ENCODE measurements around the gene SEL1L3. TPM values are rescaled to one million over a fixed set of nuclear protein-coding genes. Genes with fewer than 3 reads are reported as not detected.

Gene SEL1L3
- total RNA-seq, 1 donor from 2014 or later = 73.9 TPM

DNA sequence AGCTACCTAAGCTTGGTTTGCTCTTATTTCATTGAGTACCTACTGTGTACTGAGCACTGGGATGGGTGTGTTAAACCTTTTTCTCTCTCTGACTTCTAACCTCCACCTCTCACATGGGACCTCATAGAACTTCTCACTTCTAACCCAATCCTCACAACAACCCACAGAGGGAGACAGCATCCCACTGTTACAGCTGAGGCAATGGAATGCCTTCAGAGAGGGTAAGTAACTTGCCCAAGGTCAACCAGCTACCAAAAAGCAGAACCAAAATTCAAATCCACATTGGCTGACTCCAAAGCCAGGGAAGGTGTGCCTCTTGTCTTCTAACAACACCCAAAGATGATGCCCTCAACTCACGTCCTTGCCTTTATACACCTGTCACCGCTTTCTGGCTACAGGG lies 5.4 kb downstream of the SEL1L3 start:
- DNase-seq (ENCODE audit: extremely low read depth, low read depth, low spot score) = no peak

DNA sequence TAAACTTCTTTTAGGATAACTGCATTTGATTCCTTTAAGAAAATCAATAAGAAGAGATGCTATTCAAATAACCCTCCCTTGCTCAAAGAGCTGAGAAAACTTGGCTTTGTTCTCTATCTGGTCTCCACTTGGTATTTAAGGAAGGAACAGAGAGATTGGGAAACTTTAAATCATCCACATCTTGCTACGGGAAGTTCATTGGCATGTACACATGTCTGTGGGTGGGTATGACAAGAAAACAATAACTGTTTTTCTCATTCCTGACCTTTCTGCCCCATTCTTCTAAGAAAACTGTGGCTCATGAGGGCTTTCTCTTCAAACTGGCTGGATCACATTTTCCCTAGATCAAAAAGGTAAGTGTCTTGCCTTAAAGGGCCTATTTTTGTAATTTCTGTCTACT lies 6.0 kb downstream of the SEL1L3 start:
- no peak for DNase-seq (ENCODE audit: extremely low read depth, low read depth, low spot score)

DNA sequence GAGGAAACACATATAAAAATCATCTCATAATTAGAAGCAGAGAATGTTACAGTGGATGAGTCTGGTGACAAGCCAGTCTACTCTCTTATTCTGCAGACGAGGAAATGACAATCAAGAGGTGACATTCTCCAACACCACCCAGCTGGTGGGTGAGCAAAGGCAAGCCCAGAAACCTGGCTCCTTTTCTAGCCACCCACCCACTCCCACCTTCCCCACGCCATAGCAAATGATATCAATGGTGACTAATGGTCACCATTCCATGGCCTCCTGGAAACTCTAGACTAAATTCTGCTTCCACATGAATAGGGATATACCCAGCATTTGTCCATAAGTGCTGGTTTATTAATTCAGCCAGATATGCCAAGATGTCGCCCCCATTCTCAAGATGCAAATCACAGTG lies 10.7 kb downstream of the SEL1L3 start:
- no peak for DNase-seq (ENCODE audit: extremely low read depth, low read depth, low spot score)

DNA sequence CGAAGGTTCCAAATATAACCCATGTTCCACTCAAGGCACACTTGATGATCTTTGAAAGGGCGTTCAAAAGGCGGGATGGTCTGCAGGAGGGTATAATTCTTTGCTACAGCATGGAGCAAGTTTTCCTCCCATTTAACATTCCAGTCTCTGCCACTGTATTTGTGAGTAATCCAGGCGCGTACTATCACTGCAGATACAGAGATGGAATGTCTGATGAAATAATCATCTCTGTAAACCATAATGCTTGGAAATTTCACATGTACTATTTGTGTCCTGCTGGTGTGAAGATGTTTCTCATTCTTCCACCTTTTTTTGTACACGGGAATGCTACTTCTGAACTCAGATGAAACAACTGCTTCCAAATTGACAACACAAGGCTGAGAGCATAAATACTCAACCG lies 15.5 kb downstream of the SEL1L3 start:
- DNase-seq (ENCODE audit: extremely low read depth, low read depth, low spot score) = no peak

DNA sequence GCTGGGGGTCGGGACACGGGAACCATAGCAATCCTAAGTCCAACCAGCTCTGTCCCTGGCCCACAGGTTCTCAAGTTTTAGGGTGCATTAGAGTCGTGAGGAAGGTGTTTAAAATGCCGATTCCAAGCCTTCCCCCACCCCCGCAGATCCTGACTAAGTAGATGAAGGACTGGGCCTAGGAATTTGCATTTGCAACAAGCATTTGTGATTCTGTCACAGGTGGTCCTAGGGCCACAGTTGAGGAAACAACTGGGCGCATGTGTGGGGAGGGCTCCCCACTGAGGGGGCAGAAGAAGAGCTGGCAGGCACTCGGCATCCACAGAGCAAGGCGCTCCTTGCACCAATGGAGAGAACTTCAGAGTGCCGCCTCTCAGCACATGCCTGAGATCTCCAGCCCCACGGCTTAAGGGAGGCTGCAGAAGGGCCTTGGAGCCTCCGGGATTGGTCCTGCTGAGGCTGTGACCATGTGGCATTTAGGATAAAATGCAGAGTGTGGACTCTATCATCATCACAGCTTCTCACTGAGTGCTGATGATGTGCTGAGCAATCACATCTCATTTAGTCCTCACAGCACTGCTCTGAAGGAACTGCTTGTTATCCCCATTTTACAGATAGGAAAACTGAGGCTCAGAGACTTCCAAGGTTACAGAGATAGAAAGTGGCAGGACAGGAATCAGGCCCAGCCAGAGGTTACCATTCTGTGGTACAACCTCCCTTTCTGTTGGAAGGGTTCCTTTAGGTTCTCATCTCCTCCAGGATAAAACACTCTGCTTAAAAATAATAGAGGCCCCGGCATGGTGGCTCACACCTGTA lies 16.7 kb downstream of the SEL1L3 start:
- no peak for DNase-seq (ENCODE audit: extremely low read depth, low read depth, low spot score)

DNA sequence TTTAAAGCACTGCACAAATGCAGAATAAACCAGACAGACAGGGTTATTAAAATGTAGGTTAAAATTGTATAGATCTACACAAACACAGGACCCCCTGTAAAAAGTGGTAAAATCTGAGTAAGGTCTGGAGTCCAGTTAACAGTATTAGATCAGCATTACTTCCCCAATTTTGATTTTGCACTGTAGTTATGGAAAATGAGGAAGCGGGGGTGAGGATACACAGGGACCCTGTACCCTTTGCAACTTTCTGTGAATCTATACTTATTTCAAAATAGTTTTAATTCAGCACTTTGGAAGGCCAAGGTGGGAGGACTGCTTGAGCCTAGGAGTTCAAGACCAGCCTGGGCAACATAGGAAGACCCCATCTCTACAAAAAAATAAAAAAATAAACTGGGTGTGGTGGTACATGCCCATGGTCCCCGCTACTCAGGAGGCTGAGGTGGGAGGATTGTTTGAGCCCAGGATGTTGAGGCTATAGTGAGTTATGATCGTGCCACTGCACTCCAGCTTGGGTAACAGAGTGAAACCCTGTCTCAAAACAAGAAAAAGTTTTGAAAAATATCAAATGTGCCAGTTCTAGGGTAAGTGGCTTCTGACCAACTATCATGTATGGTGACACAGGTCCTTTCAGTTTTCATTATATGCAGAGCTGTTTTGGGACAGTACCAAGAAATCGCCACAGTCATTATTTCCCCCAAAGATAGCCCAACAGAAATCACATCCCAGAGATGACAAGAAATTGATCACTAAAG lies 17.7 kb downstream of the SEL1L3 start:
- DNase-seq (ENCODE audit: extremely low read depth, low read depth, low spot score) = no peak

DNA sequence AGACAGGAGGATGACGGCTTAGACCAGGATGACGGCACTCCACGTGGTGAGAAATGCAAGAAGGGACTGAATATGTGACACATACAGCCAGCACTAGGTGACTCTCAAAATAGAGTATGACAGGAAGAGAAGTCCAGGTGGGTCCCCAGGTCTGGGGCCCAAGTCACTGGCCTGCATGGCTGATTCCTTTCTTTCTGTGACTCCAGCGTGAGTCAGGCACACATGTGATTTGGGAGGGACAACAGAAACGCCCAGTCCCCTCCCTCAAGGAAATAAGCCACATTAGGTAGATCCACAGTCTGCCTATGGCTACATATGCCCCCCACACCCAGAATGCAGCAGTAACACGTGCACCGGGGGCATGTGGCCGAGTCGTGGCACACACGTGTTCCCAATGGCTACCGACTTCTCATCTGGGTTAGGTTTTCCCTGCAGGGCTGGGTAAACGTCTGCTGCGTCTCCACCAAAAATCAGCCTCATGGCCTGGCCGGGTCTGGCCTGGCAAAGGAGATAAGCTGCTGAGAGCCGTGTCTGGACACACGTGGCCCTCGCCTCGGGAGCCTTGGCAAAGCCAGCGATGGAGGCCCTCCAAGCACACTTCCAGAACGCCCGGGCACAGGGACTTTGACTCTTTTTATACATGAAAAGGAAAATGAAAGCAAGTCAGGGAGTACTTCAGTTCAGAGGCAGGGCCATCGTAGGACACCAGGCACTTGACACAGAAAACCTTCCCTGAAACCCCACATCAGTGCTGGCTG lies 19.3 kb downstream of the SEL1L3 start:
- DNase-seq (ENCODE audit: extremely low read depth, low read depth, low spot score) = no peak

DNA sequence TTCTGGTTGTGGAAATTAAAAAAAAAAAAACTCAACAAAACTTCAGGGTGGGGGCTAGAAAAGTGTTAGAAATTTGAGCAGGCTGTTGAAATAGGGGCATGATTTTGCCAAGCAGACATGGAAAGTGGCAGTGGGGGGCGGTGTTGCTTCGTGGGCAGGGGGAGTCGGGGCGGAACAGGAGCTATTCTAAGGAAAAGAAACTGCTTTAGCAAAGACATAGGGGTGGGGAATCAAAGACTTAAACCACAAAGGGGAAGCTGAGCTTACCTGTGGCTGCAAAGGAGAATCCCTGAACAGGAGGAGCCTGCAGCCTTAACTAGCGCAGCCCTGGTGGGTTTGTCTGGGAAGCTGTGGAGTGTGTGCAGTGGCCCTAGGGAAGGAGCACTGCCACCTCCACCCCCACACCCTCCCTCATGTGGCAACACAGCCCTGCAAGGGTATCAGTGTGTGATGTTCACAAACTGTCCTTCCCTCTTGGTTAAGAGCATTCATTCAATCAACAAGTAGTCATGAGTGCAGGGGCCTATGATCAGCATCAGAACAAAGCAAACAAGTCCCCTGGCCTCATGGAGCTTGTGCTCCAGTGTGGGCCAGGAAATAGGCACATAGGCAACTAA lies 20.5 kb downstream of the SEL1L3 start:
- DNase-seq (ENCODE audit: extremely low read depth, low read depth, low spot score) = no peak

DNA sequence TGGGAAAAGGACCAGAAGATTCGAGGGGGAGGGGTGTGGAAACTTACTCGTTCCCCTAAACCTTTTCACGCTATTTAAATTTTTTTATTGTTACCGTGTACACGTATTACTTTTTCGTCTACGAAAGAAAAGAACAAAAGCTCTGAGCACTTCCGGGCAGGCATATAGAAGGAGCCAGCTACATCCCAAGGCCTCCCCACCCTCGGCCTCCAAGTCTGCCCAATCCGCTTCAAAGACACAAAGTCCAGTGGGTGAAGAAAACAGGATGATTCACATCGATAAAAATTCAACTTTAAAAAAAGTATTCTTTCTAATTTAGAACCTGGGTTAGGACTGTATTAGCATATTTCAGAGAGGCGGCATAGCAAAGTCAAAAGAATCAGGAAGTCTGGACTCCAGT lies 23.1 kb downstream of the SEL1L3 start:
- DNase-seq (ENCODE audit: extremely low read depth, low read depth, low spot score) = no peak

DNA sequence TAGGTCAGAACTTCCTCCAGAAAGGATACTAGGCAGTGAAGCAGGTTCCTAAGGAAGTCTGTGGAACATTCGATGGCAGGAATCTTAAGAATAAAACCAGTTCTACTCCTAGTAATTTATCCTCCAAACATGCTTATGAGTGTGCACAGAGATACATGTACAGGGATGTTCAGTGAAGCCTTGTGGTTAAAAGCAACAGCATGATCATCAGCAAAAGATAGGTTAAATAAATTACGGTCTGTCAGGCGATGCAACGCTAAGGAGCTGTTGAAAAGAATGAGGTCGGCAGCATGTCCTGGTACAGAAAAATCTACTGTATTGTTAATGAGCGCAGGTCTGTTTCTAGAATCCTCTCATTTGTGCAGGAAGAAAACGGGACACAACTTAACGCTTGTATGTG lies 23.6 kb downstream of the SEL1L3 start:
- no peak for DNase-seq (ENCODE audit: extremely low read depth, low read depth, low spot score)

DNA sequence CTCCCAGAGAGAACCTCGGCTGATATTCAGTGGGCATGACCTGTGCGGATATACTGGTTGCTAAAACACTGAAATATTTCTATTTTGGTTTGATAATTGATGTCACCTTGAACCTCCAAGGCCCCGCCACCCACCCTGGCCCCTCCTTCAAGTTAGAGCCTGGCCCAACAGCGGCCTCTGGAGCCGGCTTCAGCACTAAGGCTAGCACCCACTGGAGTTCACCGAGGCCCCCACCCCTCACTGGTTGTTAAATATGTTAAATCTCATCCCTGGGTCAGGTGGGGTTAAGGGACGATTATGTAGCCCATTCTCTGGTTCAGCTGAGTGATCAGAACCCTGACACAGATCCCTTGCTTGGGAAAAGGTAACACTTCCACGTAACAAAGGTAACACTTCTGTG lies 24.3 kb downstream of the SEL1L3 start:
- DNase-seq (ENCODE audit: extremely low read depth, low read depth, low spot score) = no peak

DNA sequence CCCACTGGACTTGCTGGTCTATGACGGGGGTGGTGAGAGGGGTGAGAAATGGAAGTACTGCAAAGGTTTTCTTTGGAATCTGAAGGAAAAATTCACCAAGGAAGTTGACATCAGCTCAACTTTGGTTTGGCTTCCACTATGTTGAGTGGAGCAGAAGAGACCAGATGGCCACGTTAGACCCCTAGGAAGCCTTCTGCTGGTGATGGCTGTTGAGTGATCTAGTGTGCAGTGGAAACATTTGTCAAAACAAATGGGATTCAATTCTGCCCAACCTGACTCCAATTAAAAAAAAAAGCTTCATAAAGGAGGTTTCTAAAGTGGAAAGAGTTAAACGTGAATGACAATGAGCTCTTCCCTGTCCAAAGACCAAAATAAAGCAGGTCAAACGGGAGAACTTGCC lies 25.7 kb downstream of the SEL1L3 start:
- no peak for DNase-seq (ENCODE audit: extremely low read depth, low read depth, low spot score)

DNA sequence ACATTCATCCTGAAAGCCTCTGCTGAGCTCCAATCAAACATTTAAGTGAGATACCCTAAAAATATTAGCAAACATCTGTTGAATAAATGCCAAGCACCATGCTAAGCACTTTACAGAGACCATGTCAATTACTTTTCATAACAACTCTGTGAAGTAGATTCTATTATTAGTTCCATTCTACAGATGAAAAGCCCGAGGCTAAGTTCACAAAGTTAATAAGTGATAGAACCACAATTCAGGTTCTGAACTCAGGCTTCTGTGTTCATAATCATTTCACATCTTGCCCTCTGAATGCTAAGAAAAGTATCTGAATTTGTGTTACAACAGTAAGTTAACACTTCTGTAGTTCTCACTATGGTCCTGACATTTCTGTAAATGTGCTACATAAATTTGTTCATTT lies 27.4 kb downstream of the SEL1L3 start:
- no peak for DNase-seq (ENCODE audit: extremely low read depth, low read depth, low spot score)

DNA sequence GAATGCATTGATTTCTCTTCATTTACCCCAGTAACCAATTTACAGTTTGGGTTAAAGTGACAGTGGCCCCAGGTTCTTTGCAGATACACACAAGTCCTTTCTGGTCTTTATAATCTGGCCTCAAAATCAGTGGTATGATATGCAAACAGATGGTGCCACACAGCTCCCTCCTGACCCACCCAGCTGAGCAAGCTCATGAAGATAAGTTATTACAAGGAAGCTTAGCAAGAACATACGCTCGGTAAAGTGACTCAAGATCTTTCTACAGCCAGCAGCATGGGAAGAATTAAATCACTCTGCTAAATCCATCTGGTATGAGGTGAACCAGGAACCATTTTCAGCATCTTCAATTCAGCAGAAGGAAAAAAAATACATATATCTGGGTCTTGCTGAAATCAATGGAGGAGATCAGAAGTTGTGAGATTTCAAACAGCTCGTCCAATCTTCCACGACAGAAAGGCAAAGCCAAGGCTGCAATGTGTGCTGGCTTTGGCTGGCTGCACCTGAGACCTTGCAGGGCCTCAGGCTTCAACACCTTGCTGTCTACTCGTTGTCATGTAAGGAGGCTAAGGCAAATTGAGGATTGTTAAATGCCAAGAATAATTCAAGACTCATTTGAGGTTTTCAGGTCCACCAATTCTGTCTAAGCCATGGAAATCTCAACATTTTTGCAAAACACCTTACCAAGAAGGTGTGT lies 28.2 kb downstream of the SEL1L3 start:
- no peak for DNase-seq (ENCODE audit: extremely low read depth, low read depth, low spot score)

DNA sequence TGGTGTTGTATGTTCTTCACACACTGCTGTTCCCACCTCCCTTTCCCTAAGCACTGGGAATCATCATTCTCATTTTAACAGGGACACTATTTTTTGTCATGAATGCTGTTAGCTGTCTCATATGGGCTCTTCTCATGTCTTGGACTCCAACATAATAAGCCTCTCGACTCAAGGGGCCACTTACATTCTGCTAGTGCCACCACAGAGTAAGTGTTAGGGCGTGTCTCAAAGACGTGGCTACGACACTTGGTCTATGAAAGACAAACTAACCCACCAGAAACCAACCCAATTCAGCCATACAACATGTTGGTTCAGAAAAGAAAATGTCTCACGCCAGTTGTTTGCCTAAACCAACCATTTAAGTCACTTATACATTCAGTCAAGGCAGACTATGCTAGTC lies 32.2 kb downstream of the SEL1L3 start:
- DNase-seq (ENCODE audit: extremely low read depth, low read depth, low spot score) = no peak

DNA sequence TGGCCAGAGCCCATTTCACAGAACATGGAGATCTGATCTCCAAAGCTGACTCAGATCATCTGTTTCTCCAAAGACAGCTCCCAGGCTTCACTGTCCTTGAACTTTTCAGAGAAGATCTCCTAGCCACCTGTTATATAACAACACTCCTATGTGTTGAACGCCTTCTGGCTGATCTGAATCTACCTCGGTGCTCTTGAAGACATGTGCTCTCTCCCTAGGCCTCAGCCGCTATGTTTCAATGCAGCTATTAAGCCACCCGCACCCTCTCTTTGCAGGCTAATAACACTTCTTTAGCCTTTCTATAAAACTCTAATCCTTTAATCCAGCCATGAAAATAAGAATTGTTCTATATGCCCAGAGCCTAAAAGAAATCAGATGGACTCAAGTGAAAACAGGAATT lies 34.9 kb downstream of the SEL1L3 start:
- DNase-seq (ENCODE audit: extremely low read depth, low read depth, low spot score) = no peak

DNA sequence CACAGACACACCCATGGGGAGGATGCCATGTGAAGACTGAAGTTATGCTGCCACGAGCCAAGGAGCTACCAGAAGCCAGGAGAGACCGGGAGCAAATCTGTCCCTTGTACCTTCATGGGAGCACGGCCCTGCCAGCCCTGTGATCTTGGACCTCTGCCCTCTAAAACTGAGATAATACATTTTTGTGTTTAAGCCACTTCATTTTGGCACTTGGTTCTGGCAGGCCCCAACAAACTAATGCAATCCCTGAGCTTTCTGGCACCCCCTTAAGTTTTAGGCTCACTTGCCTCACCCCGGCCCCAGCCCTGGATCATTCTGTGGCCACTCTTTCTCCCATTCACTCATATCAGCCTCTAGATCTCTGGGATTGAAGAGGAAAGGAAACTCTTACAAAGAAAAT lies 35.4 kb downstream of the SEL1L3 start:
- DNase-seq (ENCODE audit: extremely low read depth, low read depth, low spot score) = no peak

DNA sequence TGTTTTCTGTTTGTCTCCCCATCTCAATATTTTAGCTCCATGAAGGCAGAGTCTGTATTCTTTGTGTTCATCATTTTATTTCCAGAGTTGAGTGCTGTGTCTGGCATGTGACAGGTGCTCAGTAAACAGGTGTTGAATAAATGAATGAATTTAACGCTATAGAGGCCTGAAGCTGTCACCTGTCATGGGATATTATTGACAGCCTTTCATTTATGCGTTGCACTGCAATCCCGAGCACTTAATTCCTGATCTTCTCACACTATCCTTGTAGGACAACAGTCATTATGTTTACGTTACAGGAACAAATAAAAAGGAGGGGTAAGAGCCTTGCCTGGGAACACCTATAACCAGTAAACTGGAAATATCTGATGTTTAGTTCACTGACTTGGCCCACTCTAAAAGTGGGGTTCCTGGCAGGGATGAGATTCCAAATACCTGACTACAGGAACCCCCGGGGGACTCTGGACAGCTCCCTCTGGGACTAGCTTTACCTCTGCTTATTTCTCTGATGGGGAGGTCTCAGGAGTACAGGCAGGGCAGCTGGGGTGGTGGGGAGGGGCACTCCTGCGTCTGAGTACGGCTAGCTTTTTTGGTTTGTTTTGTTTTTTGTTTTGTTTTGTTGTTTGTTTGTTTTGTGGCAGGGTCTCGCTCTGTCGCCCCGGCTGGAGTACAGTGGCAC lies 36.6 kb downstream of the SEL1L3 start:
- no peak for DNase-seq (ENCODE audit: extremely low read depth, low read depth, low spot score)

DNA sequence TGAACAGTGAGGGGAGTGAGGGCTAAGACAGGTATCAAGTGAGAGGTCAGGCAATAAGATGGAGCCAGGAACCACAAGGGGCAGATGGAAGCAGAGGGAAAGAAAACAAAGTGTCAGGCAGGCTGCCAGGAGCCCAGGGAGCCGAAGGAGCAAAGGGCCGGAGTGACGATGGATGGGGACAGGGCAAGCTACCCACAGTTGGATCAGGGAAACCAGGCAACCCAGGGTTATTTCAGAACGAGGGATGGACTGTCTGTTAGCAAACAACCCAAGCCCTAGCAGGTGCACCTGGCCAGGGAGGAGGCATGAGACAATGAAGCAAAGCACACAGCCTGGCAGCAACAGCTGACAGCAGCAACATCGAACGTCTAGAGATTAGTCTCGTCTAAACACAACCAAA lies 39.2 kb downstream of the SEL1L3 start:
- no peak for DNase-seq (ENCODE audit: extremely low read depth, low read depth, low spot score)

DNA sequence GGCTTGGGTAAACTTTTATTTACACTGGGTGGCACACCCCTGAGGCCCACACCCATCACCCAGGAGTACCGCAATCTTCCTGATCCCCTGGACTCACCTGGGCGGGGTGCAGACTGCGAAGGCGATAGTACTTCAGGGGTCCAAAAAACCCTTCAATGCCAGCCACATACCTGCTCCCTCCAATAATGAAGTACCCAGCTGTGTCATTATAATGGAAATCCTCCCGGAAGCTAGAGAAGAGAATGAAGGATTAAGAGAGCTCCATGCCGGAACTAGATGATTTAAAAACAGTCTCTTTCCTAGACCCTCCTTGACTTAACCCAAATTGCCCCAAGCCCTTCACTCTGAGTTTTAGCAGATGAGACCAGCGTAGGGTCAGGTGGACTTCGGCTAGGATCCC lies 40.9 kb downstream of the SEL1L3 start:
- no peak for DNase-seq (ENCODE audit: extremely low read depth, low read depth, low spot score)
